Measurements from ENCODE around the gene AMD1. TPM values are rescaled to one million over a fixed set of nuclear protein-coding genes. Genes with fewer than 3 reads are reported as not detected.

The AMD1 gene
- polyA plus RNA-seq, 2 of the 4 experiments (the other 2 are of a cell fraction) = 89.2 to 147 TPM

DNA sequence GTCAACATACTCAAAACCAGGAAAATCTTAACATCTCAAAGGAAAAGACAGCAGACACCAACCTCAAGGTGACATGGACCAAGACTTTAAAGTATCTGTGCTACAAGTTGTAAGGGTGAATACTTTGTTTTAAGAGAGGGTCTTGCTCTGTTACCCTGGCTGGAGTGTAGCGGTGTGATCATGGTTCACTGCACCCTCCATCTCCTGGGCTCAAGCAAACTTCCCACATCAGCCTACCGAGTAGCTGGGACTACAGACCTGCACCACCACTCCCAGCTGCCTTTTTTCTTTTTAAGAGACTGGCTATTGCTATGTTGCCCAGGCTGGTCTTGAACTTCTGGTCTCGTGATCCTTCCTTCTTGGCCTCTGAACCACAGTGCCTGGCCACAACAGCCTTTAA lies 9.7 kb downstream of the AMD1 start (continued):
- TF ChIP-seq CTCF (IDR thresholded peaks at IDR 0.05) = no peak
- TF ChIP-seq, protein P1, sequence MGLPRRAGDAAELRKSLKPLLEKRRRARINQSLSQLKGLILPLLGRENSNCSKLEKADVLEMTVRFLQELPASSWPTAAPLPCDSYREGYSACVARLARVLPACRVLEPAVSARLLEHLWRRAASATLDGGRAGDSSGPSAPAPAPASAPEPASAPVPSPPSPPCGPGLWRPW (IDR thresholded peaks at IDR 0.05) = no peak

GRCh38 chr6:110885526-110885925 lies 10.9 kb downstream of the AMD1 start:
- 87% methylated on average over 4 of the region's 4 CpGs for WGBS (ENCODE audit: missing lambda C conversion rate)
- ChIA-PET POLR2A (interaction anchor here (1.7 kb wide), 1 partner anchor 11 kb away, joined by 8 read pairs; the partner anchor contains the start of gene AMD1), CTCF (no interaction called here)
- DNase-seq (ENCODE audit: low read depth in 1 of 2, low spot score in 1 of 2) (no peak), ATAC-seq (no peak), FAIRE-seq (no peak)
- TF ChIP-seq EHF (CRISPR knock-in tag; IDR thresholded peaks at IDR 0.05) (no peak), MAFK (IDR thresholded peaks at IDR 0.05; ENCODE audit: partially characterized antibody) (peak; percentile 55)
- Histone ChIP-seq H3K4me2 (0 out of 3 replicates have a peak overlapping the region, but pooled peaks have one; percentile 5), H3K27ac (peak overlapping the region; percentile 41 to 71; a peak in 4 of 6 replicates), H3K4me3 (no peak overlapping the region), H3K9me3 (no peaks in the 10 kb centered on the region), H3K4me1 (peaks cover 50% of the 10 kb centered on the region)

- WGBS (ENCODE audit: missing lambda C conversion rate) = 72% methylated on average over 6 of the region's 7 CpGs
- no peaks in the 10 kb centered on the region for H3K9me3 ChIP-seq
- no peak for FAIRE-seq
- TF ChIP-seq PHF8 (IDR thresholded peaks at IDR 0.05; ENCODE audit: borderline replicate concordance, low read depth) = no peak
- TF ChIP-seq MAFK (IDR thresholded peaks at IDR 0.05; ENCODE audit: partially characterized antibody) = no peak
- TF ChIP-seq MAZ (IDR thresholded peaks at IDR 0.05; ENCODE audit: borderline replicate concordance, low read depth, low read length) = no peak
- no peak for TF ChIP-seq SREBF2 (IDR thresholded peaks at IDR 0.05)
- no peak for TF ChIP-seq FOXS1 (CRISPR knock-in tag; IDR thresholded peaks at IDR 0.05)
- no peak for TF ChIP-seq ZNF302 (CRISPR knock-in tag; IDR thresholded peaks at IDR 0.05)
- TF ChIP-seq EP300 (IDR thresholded peaks at IDR 0.05) = no peak
- no peak for TF ChIP-seq ZC3H11A (IDR thresholded peaks at IDR 0.05)
- TF ChIP-seq NR3C1 (IDR thresholded peaks at IDR 0.05) = no peak
- TF ChIP-seq FOSB (CRISPR knock-in tag; IDR thresholded peaks at IDR 0.05) = no peak
- no peak for TF ChIP-seq KDM1A (IDR thresholded peaks at IDR 0.05; ENCODE audit: low read depth)
- TF ChIP-seq, protein P2, sequence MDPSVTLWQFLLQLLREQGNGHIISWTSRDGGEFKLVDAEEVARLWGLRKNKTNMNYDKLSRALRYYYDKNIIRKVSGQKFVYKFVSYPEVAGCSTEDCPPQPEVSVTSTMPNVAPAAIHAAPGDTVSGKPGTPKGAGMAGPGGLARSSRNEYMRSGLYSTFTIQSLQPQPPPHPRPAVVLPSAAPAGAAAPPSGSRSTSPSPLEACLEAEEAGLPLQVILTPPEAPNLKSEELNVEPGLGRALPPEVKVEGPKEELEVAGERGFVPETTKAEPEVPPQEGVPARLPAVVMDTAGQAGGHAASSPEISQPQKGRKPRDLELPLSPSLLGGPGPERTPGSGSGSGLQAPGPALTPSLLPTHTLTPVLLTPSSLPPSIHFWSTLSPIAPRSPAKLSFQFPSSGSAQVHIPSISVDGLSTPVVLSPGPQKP (IDR thresholded peaks at IDR 0.05; ENCODE audit: low read depth, low read length) = no peak
- no peak for TF ChIP-seq HOXB5 (CRISPR knock-in tag; IDR thresholded peaks at IDR 0.05)
- no peak overlapping the region for H3K4me2 ChIP-seq
- POLR2A ChIA-PET = interaction anchor here (1.0 to 1.6 kb wide), 2 partner anchors 10 to 12 kb away, joined by 6 to 7 read pairs; partner anchors contain the start of gene AMD1
- ATAC-seq = no peak
- CTCF ChIA-PET = interaction anchor here (2.1 kb wide), 2 partner anchors 64 to 204 kb away, joined by 4 to 9 read pairs; no protein-coding TSS in a partner anchor
- peaks cover 39% of the 10 kb centered on the region for H3K4me1 ChIP-seq
- no peak overlapping the region for H3K4me3 ChIP-seq
- no peak for DNase-seq (ENCODE audit: low read depth in 1 of 2, low spot score in 1 of 2)
- peak overlapping the region in 1 of 2 experiments; percentile 71; a peak in 1 of 6 replicates for H3K27ac ChIP-seq
Measured at GRCh38 chr6:110886555-110887167, 12.1 kb downstream of the AMD1 start.

GRCh38 chr6:110890288-110890687 lies 15.7 kb downstream of the AMD1 start:
- FAIRE-seq = no peak
- TF ChIP-seq ATOH8 (CRISPR knock-in tag; IDR thresholded peaks at IDR 0.05; ENCODE audit: low read depth) (no peak), KDM1A (IDR thresholded peaks at IDR 0.05; ENCODE audit: low read depth) (no peak), HOXB13 (CRISPR knock-in tag; IDR thresholded peaks at IDR 0.05; ENCODE audit: low read depth) (no peak), SMC3 (IDR thresholded peaks at IDR 0.05) (no peak), HMGXB4 (CRISPR knock-in tag; IDR thresholded peaks at IDR 0.05; ENCODE audit: borderline replicate concordance) (no peak), HDAC2 (IDR thresholded peaks at IDR 0.05) (no peak), MAFK (IDR thresholded peaks at IDR 0.05; ENCODE audit: partially characterized antibody) (no peak), NPAS2 (CRISPR knock-in tag; IDR thresholded peaks at IDR 0.05; ENCODE audit: borderline replicate concordance) (no peak), CHD4 (IDR thresholded peaks at IDR 0.05; ENCODE audit: borderline replicate concordance) (no peak), NFE2L2 (conservative IDR thresholded peaks at IDR 0.05; ENCODE audit: low read length) (no peak)
- TF ChIP-seq, protein P2 (IDR thresholded peaks at IDR 0.05; ENCODE audit: low read depth, low read length) = no peak

More at GRCh38 chr6:110890288-110890687, 15.7 kb downstream of the AMD1 start:
- ChIA-PET CTCF (interaction anchor here (1.2 kb wide), 1 partner anchor 12 kb away, joined by 3 read pairs; no protein-coding TSS in a partner anchor), POLR2A (interaction anchor here (1.2 kb wide), 1 partner anchor 16 kb away, joined by 4 read pairs; the partner anchor contains the start of gene AMD1)
- no peak overlapping the region for H3K27ac ChIP-seq
- no peak overlapping the region for H3K4me3 ChIP-seq
- no peak overlapping the region for H3K4me2 ChIP-seq
- peaks cover 9% of the 10 kb centered on the region; the same call in 2 of the 3 replicates for H3K4me1 ChIP-seq
- DNase-seq (ENCODE audit: low read depth in 1 of 2, low spot score in 1 of 2) = no peak
- no peak for ATAC-seq
- H3K9me3 ChIP-seq = no peaks in the 10 kb centered on the region
- WGBS (ENCODE audit: missing lambda C conversion rate) = 97% methylated on average over 1 of the region's 1 CpG

All from A549 (cell line).